Activated naive CD4-positive, alpha-beta T cell treated with anti-CD3 and anti-CD28 coated beads, Interleukin-2, amount 50 U/mL, for 24 hours (primary cell): ENCODE measurements around the gene RPS6KB2.
"Not testable (repeated sequence)": the region's sequence is repeated elsewhere in the genome, so short reads cannot be mapped to it uniquely, and the experiment has no call there.

Experiments
- H3K27ac Mint-ChIP-seq: one replicate; pipeline ENCODE4 v1.8.0; 2021; ENCODE audit warnings: mild to moderate bottlenecking, mixed read lengths
- H3K27me3 Mint-ChIP-seq: one replicate; pipeline ENCODE4 v1.8.0; 2021; ENCODE audit warnings: mixed read lengths
- H3K36me3 Mint-ChIP-seq: one replicate; pipeline ENCODE4 v1.8.0; 2021; ENCODE audit warnings: mixed read lengths
- H3K4me1 Mint-ChIP-seq: one replicate; pipeline ENCODE4 v1.8.0; 2021; ENCODE audit warnings: mixed read lengths
- H3K4me3 Mint-ChIP-seq: one replicate; pipeline ENCODE4 v1.8.0; 2021; ENCODE audit warnings: mild to moderate bottlenecking, mixed read lengths
- H3K9me3 Mint-ChIP-seq: one replicate; pipeline ENCODE4 v1.8.0; 2021; ENCODE audit warnings: mixed read lengths

RPS6KB2 gene

DNA sequence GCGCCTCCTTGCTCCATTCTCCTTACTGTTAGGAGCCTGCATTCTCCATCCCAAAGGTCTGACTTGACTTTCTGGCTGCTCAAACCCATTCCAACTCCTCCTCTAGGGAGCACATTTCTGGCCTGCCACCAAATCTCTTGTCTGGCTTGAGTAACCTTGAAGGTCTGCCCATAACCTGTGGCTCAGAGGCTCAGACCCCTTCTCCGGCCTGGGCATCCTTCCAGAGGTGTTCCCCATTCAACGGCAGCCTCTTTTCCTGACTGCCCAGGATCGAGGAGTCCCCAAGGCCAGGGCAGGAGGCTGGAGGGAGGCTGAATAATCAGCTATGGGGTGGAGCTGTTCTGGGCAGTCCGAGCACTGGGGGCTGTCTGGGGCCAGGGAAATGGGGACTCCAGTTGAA lies 34.3 kb upstream of the RPS6KB2 start:
- peaks cover 4% of the 10 kb centered on the region for H3K36me3 Mint-ChIP-seq
- no peaks in the 10 kb centered on the region for H3K9me3 Mint-ChIP-seq
- H3K4me1 Mint-ChIP-seq = peaks cover 58% of the 10 kb centered on the region
- peak overlapping the region; percentile 65 for H3K4me3 Mint-ChIP-seq
- no peak overlapping the region for H3K27ac Mint-ChIP-seq
- H3K27me3 Mint-ChIP-seq = no peaks in the 10 kb centered on the region

DNA sequence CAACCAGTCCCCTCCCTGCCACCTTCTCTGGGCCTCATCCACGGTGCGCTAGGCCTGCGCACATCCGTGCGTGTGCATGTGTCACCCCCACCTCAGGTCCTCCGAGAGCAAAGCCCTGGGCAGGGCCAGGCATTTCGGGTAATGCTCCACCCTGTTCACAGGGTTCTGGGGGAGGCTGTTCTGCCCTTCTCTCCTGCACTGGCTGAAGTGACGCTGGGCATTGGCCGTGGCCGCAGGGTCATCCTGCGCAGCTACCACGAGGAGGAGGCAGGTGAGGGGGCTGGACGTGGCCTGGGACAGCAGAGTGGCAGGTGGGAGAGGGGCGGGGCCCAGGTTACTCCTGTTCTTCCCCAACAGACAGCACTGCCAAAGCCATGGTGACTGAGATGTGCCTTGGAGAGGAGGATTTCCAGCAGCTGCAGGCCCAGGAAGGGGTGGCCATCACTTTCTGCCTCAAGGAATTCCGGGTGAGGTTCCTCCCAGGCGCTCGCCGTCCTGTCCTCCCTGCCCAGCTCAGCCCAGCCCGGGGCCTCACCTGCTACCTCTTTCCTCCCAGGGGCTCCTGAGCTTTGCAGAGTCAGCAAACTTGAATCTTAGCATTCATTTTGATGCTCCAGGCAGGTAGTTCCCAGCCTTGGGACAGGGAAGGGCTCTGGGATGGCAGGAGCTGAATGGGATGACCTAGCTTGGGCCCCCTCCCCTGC lies 32.6 kb upstream of the RPS6KB2 start:
- peaks cover 4% of the 10 kb centered on the region for H3K36me3 Mint-ChIP-seq
- H3K4me3 Mint-ChIP-seq = no peak overlapping the region
- no peaks in the 10 kb centered on the region for H3K9me3 Mint-ChIP-seq
- H3K27me3 Mint-ChIP-seq = no peaks in the 10 kb centered on the region
- H3K4me1 Mint-ChIP-seq = peaks cover 64% of the 10 kb centered on the region
- peak overlapping the region; percentile 17 for H3K27ac Mint-ChIP-seq

GRCh38 chr11:67396259-67396581 lies 32.1 kb upstream of the RPS6KB2 start:
- Mint-ChIP-seq H3K27me3 (no peaks in the 10 kb centered on the region), H3K4me3 (no peak overlapping the region), H3K9me3 (no peaks in the 10 kb centered on the region), H3K27ac (no peak overlapping the region), H3K4me1 (peaks cover 60% of the 10 kb centered on the region), H3K36me3 (peaks cover 4% of the 10 kb centered on the region)

- Mint-ChIP-seq H3K36me3 (peaks cover 4% of the 10 kb centered on the region), H3K27ac (peak overlapping the region; percentile 75), H3K27me3 (no peaks in the 10 kb centered on the region), H3K4me1 (peaks cover 59% of the 10 kb centered on the region), H3K4me3 (peak overlapping the region; percentile 49), H3K9me3 (no peaks in the 10 kb centered on the region)
These were observed 31.5 kb upstream of the RPS6KB2 start for GRCh38 chr11:67396587-67397389.

DNA sequence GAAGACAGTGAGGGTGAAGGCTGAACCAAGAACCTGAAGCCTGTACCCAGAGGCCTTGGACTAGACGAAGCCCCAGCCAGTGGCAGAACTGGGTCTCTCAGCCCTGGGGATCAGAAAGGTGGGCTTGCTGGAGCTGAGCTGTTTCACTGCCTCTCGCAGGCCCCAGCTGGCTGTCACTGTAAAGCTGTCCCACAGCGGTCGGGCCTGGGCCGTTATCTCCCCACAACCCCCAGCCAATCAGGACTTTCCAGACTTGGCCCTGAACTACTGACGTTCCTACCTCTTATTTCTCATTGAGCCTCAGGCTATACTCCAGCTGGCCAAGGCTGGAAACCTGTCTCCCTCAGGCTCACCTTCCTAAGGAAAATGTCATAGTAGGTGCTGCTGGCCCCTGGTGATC lies 30.8 kb upstream of the RPS6KB2 start:
- Mint-ChIP-seq H3K36me3 (peaks cover 4% of the 10 kb centered on the region), H3K27me3 (no peaks in the 10 kb centered on the region), H3K4me3 (peak overlapping the region; percentile 39), H3K4me1 (peaks cover 54% of the 10 kb centered on the region), H3K27ac (peak overlapping the region; percentile 83), H3K9me3 (no peaks in the 10 kb centered on the region)

GRCh38 chr11:67397986-67398660 lies 30.2 kb upstream of the RPS6KB2 start:
- Mint-ChIP-seq H3K4me1 (peaks cover 50% of the 10 kb centered on the region), H3K27me3 (no peaks in the 10 kb centered on the region), H3K4me3 (peak overlapping the region; percentile 39), H3K27ac (peak overlapping the region; percentile 55), H3K9me3 (no peaks in the 10 kb centered on the region), H3K36me3 (peaks cover 4% of the 10 kb centered on the region)

DNA sequence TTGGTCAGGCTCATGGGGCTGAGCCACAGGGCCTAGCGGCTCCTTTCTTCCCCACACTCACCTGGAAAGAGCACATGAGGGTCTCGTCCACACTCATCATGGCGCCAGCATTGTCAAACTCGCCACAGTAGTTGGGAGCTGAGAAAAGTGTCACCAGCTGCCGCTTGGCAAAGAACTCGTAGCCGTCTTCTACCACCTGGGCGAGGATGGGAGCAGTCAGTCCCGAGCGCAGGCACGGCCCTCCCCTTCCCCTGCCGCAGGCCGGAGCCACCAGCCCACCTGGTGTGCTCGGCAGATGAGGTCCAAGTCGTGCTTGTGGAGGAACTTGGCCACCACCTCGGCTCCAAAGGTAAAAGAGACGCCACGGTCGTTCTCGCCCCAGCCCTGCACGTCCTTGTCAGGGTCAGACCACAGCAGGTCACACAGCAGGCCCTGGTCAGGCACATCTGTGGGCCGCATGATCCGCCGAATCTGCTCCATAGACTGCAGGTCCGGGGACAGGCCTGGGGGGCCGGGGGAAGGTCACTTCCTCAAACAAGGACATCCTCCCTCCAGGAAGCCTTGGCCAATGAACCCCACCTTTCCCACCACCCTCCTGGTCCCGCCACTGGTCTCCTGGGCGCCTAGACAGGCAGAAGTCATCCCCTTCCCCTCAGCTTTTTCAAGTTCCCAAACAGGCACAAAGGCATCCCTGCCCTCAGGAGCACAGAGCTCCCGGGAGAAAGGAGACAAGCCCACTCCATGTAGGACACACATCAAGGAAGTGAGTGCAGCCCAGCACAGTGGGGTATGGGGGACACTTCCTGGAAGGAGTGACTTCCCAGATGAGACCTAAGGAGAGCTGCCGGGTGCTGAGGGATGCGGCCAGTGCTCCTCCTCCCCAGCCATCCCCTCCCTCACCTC lies 29.4 kb upstream of the RPS6KB2 start:
- Mint-ChIP-seq H3K27me3 (no peaks in the 10 kb centered on the region), H3K4me3 (peak overlapping the region; percentile 49), H3K9me3 (no peaks in the 10 kb centered on the region), H3K36me3 (peaks cover 3% of the 10 kb centered on the region), H3K4me1 (peaks cover 47% of the 10 kb centered on the region), H3K27ac (no peak overlapping the region)

DNA sequence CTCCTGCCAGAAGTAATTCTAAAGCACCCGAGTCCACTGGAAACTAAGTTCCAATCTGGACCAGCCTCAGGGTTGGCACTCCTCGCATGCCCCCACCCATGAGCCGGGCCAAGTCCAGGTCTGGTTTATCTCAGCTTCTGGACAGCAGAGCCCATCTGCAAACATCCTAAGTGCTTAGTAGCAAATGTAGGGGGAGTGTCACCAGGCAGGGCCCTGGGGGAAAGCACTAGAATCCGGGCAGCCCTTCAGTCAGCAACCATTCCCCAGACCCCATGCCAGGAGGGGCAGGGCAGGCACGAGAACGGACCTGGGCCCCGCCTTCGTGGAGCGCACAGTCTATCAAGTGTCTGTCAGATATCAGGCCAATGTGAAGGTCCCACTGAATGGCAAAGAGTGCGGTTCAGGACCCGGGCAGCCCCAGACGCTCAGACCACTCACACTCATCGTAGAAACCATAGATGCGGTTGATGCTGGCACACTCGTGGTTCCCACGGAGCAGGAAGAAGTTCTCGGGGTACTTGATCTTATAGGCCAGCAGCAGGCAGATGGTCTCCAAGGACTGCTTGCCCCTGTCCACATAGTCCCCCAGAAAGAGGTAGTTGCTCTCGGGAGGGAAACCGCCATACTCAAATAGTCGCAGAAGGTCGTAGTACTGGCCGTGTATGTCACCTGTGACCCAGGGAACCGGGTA lies 27.9 kb upstream of the RPS6KB2 start:
- H3K4me1 Mint-ChIP-seq = peaks cover 57% of the 10 kb centered on the region
- H3K27ac Mint-ChIP-seq = peak overlapping the region; percentile 85
- H3K9me3 Mint-ChIP-seq = no peaks in the 10 kb centered on the region

DNA sequence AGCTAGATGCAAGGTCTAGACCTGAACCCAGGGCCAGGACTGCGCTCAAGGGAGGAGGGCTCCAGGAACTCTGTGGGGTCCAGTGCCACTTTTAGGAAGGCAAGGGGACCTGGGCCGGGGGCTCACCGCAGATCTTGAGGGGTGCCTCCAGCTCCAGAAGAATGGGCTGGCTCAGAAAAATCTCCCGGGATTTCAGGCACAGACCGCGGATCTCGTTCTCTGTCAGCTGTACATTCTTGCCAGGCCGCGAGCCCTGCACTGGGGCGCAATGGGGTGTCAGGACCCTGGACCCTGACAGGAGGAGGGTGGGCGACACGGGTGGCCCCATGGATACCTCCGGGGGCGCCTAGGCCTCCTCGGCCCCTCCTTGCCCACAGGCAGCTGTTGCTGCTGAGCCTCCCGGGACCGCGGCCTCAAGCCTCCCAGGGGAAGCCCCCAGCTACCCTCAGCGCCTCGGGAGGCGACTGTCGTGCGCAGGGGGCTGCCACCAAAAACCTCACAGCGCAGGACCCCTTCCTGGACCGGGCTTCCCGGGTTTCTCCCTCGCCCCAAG lies 27.3 kb upstream of the RPS6KB2 start:
- Mint-ChIP-seq H3K27ac (peak overlapping the region; percentile 85), H3K27me3 (no peaks in the 10 kb centered on the region), H3K36me3 (peaks cover 3% of the 10 kb centered on the region), H3K4me3 (peak overlapping the region; percentile 85), H3K9me3 (no peaks in the 10 kb centered on the region), H3K4me1 (peaks cover 63% of the 10 kb centered on the region)

More for the DNA sequence above, 27.9 kb upstream of the RPS6KB2 start:
- Mint-ChIP-seq H3K27me3 (no peaks in the 10 kb centered on the region), H3K4me3 (peak overlapping the region; percentile 85), H3K36me3 (peaks cover 3% of the 10 kb centered on the region)

- Mint-ChIP-seq H3K27me3 (no peaks in the 10 kb centered on the region), H3K4me3 (peak within 1 kb of the TSS; percentile 96), H3K27ac (peak within 1 kb of the TSS; percentile 93), H3K36me3 (peaks cover 3% of the 10 kb centered on the region), H3K4me1 (peaks cover 64% of the 10 kb centered on the region), H3K9me3 (no peaks in the 10 kb centered on the region)
These were observed 26.7 kb upstream of the RPS6KB2 start, which contains the start of gene PPP1CA for GRCh38 chr11:67401495-67402191. TSS of gene PPP1CA (minus strand) at chr11:67401858. CDS start at chr11:67401782, 76 bp downstream.

DNA sequence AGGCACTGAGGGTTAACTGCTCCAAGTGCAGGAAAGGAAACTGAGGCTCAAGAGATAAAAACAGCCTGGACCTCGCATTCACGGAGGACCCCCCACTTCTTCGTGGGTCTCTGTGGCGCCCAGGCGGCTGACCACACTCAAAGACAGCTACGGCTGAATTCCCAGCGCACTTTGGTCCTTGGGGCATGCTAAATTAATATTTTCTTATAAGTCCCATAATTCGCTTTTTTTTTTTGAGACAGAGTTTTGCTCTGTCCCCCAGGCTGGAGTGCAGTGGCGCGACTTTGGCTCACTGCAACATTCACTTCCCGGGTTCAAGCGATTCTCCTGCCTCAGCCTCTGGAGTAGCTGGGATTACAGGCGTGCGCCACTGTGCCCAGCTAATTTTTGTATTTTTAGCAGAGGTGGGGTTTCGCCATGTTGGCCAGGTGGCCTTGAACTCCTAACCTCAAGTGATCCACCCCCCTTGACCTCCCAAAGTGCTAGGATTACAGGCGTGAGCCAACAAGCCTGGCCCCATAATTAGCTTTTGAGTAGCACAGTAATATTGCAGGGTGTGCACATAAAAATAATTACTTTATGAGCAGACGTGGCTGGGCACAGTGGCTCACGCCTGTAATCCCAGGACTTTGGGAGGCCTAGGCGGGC lies 26.0 kb upstream of the RPS6KB2 start:
- not testable (repeated sequence) for H3K36me3 Mint-ChIP-seq, H3K9me3 Mint-ChIP-seq, H3K27me3 Mint-ChIP-seq
- Mint-ChIP-seq H3K4me1 (peaks cover 64% of the 10 kb centered on the region), H3K27ac (peak overlapping the region; percentile 93), H3K4me3 (peak overlapping the region; percentile 96)

DNA sequence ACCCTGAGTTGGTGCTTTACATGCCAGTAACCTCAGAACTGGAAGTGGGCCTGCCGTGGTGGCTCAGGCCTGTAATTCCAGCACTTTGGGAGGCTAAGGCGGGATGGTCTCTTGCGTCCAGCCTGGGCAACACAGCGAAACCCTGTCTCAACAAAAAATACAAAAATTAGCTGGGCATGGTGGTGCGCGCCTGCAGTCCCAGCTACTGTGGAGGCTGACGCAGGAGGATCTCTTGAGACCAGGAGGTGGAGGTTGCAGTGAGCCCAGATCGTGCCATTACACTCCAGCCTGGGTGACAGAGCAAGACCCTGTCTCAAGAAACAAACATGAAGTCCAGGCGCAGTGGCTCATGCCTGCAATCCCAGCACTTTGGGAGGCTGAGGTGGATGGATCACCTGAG lies 25.2 kb upstream of the RPS6KB2 start:
- H3K27ac Mint-ChIP-seq = peak overlapping the region; percentile 93
- not testable (repeated sequence) for H3K27me3 Mint-ChIP-seq, H3K9me3 Mint-ChIP-seq, H3K36me3 Mint-ChIP-seq
- peaks cover 64% of the 10 kb centered on the region for H3K4me1 Mint-ChIP-seq
- peak overlapping the region; percentile 96 for H3K4me3 Mint-ChIP-seq

DNA sequence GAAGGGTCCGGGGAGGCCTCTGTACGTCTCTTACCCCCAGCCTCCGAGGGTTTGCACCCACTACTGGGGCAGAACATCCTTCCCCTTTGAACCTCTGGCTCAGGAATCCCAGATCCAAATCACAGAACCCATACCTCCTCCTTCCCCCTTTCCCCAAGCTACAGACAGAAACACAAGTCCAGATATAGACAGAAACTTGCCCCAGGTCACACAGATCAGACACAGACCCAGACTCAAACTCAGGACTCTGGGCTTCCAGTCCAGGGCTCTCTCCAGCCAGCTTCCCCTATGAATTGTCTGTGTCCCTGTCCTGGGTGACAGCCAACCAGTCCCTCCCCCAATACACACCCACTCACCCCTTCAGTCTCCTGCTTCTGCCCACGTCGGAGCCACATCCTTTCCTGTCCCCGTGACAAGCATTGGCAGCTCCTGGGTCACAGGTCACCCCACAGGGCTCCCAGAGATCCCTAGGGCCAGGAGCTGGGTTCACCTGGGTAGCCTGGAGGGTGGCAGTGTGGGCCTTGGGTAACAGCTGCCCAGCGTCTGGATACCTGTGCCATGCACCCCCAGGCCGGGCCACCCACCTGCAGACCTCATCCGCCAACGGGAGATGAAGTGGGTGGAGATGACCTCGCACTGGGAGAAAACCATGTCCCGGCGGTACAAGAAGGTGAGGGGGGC lies 23.6 kb upstream of the RPS6KB2 start:
- Mint-ChIP-seq H3K4me1 (peaks cover 62% of the 10 kb centered on the region), H3K9me3 (no peaks in the 10 kb centered on the region), H3K27me3 (no peaks in the 10 kb centered on the region), H3K27ac (peak overlapping the region; percentile 85), H3K4me3 (peak overlapping the region; percentile 96), H3K36me3 (no peaks in the 10 kb centered on the region)
